GM12878 (cell line): ENCODE data around the gene TDP1. TPM values are rescaled to one million over a fixed set of nuclear protein-coding genes. Genes with fewer than 3 reads are reported as not detected.

Source experiments
- ATAC-seq: fragments of 200-7000 bp; cut with Tn5 transposase; 3 replicates; pipeline ENCODE4 v1.9.1; 2020; ENCODE audit warnings: mild to moderate bottlenecking, moderate library complexity
- BruUV-seq: library from RNA; stranded (reverse); fragments of 400-500 nt; replicated peaks from 2 replicates; lab custom pipeline; 2021; lab: Mats Ljungman, UMichigan
- CTCF ChIA-PET: fragments of 300-600 bp; sonication (Branson Sonifier 250); formaldehyde crosslinking; extraction: SDS; loops from one replicate; lab custom pipeline; 2021; ENCODE audit warnings: inconsistent platforms; lab: Yijun Ruan, JAX
- POLR2A ChIA-PET: fragments of 350-600 bp; formaldehyde crosslinking; extraction: SDS; loops from one replicate; lab custom pipeline; 2021; ENCODE audit warnings: inconsistent platforms; lab: Charles Lee
- RAD21 ChIA-PET: fragments of 300-600 bp; sonication (Branson Sonifier 250); formaldehyde crosslinking; loops from one replicate; lab custom pipeline; 2023; ENCODE audit warnings: antibody characterized with exemption; ENCODE audit not compliant: unreplicated experiment; lab: Charles Lee
- SMC1A ChIA-PET: fragments of 300-600 bp; sonication (Branson Sonifier 250); formaldehyde crosslinking; loops from one replicate; lab custom pipeline; 2023; ENCODE audit not compliant: unreplicated experiment, uncharacterized antibody; lab: Charles Lee
- DNase-seq: peaks from one replicate; pipeline ENCODE4 v3.0.0-alpha.2; 2011; ENCODE audit warnings: low read depth, low spot score
- FAIRE-seq: peaks from 3 replicates; lab custom pipeline; 2011; peaks lifted over from hg19 to GRCh38; lab: Jason Lieb, UNC
- H2AFZ ChIP-seq: 2 replicates; pipeline ENCODE4 v1.6.0; 2011; ENCODE audit warnings: low read depth, low read length, control low read depth; ENCODE audit not compliant: control insufficient read depth
- H3K27ac ChIP-seq: 2 replicates; pipeline ENCODE4 v1.5.1; 2011; ENCODE audit warnings: control low read depth; ENCODE audit not compliant: control insufficient read depth, insufficient read depth
- H3K27me3 ChIP-seq, 2 experiments: replicated peaks in 1 of 2; 2 replicates each; pipeline versions ENCODE4 v1.6.0 to v1.6.1; 2011; ENCODE audit warnings: low read length in 1 of 2; ENCODE audit not compliant: control insufficient read depth in 2 of 2, insufficient read depth in 2 of 2
- H3K36me3 ChIP-seq, 2 experiments: 2 replicates each; pipeline ENCODE4 v1.5.1; 2011; ENCODE audit warnings: low read length in 1 of 2; ENCODE audit not compliant: control insufficient read depth in 2 of 2, insufficient read depth in 2 of 2
- H3K4me1 ChIP-seq: 2 replicates; pipeline ENCODE4 v1.6.1; 2011; ENCODE audit warnings: mild to moderate bottlenecking, low read length, moderate library complexity, mixed read lengths; ENCODE audit not compliant: control insufficient read depth, insufficient read depth
- H3K4me2 ChIP-seq: 2 replicates; pipeline ENCODE4 v1.6.0; 2011; ENCODE audit warnings: control low read depth; ENCODE audit not compliant: control insufficient read depth, insufficient read depth
- H3K4me3 ChIP-seq: fragments of 200-600 bp; sonication (generic); 2 replicates; pipeline ENCODE4 v1.5.1; 2016
- H3K79me2 ChIP-seq: 2 replicates; pipeline ENCODE4 v1.6.0; 2011; ENCODE audit warnings: low read length; ENCODE audit not compliant: control insufficient read depth, insufficient read depth
- H3K9ac ChIP-seq: 2 replicates; pipeline ENCODE4 v1.8.0; 2011; ENCODE audit warnings: low read length, control low read depth, mixed read lengths; ENCODE audit not compliant: control insufficient read depth, insufficient read depth
- H3K9me3 ChIP-seq: replicated peaks from 3 replicates; pipeline ENCODE4 v1.5.1; 2011; ENCODE audit warnings: mild to moderate bottlenecking, low read length; ENCODE audit not compliant: control insufficient read depth, insufficient read depth
- H4K20me1 ChIP-seq: 2 replicates; pipeline ENCODE4 v1.6.0; 2011; ENCODE audit not compliant: control insufficient read depth, insufficient read depth
- JUNB ChIP-seq: IDR thresholded peaks from 2 replicates; pipeline ENCODE4 v1.6.1; 2016; ENCODE audit warnings: antibody characterized with exemption, mild to moderate bottlenecking
- MTA2 ChIP-seq: fragments of 450-650 bp; IDR thresholded peaks from 2 replicates; pipeline ENCODE4 v1.6.1; 2016; ENCODE audit warnings: low read depth, mild to moderate bottlenecking, moderate library complexity
- PKNOX1 ChIP-seq: fragments of 450-650 bp; IDR thresholded peaks from 2 replicates; pipeline ENCODE4 v1.6.1; 2016; ENCODE audit warnings: mild to moderate bottlenecking
- POLR2AphosphoS2 ChIP-seq: IDR thresholded peaks from 2 replicates; pipeline ENCODE4 v1.6.1; 2011; ENCODE audit warnings: low read depth, mild to moderate bottlenecking, low read length, improper control_type of control experiment, moderate library complexity
- RAD21 ChIP-seq: IDR thresholded peaks from 2 replicates; pipeline ENCODE4 v1.6.1; 2011; ENCODE audit warnings: mild to moderate bottlenecking, low read depth, low read length, moderate library complexity; ENCODE audit not compliant: insufficient read depth
- RBBP5 ChIP-seq: fragments of 200-600 bp; sonication (generic); conservative IDR thresholded peaks from 2 replicates; pipeline ENCODE4 v1.6.1; 2016
- RCOR1 ChIP-seq: conservative IDR thresholded peaks from 2 replicates; pipeline ENCODE4 v1.6.1; 2012; ENCODE audit warnings: low read depth, low read length, improper control_type of control experiment
- ZBTB11 ChIP-seq: fragments of 450-650 bp; formaldehyde crosslinking; IDR thresholded peaks from 2 replicates; pipeline ENCODE4 v1.5.0; 2022; ENCODE audit warnings: mild to moderate bottlenecking, missing genetic modification characterization
- ZNF592 ChIP-seq: fragments of 450-650 bp; IDR thresholded peaks from 2 replicates; pipeline ENCODE4 v1.6.1; 2017; ENCODE audit warnings: mild to moderate bottlenecking, moderate library complexity
- in situ Hi-C: fragments of 300-500 bp; cut with MboI; formaldehyde crosslinking; loops from 9 replicates; pipeline ENCODE4 v1.14.3; 2018; ENCODE audit warnings: mixed read lengths
- intact Hi-C: fragments of 100-400 bp; cut with micrococcal nuclease; formaldehyde crosslinking; loops from one replicate; pipeline ENCODE4 v1.14.2; 2022; ENCODE audit not compliant: unreplicated experiment
- polyA plus RNA-seq, 11 experiments: library from polyadenylated mRNA; depleted of rRNA in 4 of 11; unstranded in 6 of 11; stranded (reverse) in 5 of 11; fragments of >200 nt; fragmentation: Nextera tagmentation in 4 of 11; fragmentation: Illumina TruSeq in 1 of 11; extraction: Ambion mirVana in 4 of 11; extraction: Trizol in 1 of 11; gene quantifications; 1 replicate in 1 of 11; 2 replicates in 10 of 11; pipeline versions ENCODE4 v1.2.1 to v1.2.3, GENCODE V29; 2011 to 2016; ENCODE audit warnings: inconsistent platforms in 2 of 11, missing spikeins in 2 of 11, low read depth in 1 of 11
- total RNA-seq, 4 experiments: library from RNA; depleted of rRNA in 3 of 4; stranded (reverse); fragments of >200 nt in 3 of 4; fragmentation: Illumina TruSeq in 1 of 4; extraction: Trizol in 1 of 4; gene quantifications; 2 replicates each; pipeline versions ENCODE4 v1.2.1 to v1.2.3, GENCODE V29; 2013 to 2021
- TF ChIP-seq, protein P1 (sequence below): IDR thresholded peaks from 2 replicates; pipeline ENCODE4 v1.6.1; 2012; ENCODE audit warnings: low read depth, low read length, improper control_type of control experiment

Gene TDP1
- total and polyA plus RNA-seq, 10 of the 15 experiments (the other 5 are each of a cell fraction or from before 2014, with no cell fraction given): 40.2 to 60.4 (median 54.1) TPM

DNA sequence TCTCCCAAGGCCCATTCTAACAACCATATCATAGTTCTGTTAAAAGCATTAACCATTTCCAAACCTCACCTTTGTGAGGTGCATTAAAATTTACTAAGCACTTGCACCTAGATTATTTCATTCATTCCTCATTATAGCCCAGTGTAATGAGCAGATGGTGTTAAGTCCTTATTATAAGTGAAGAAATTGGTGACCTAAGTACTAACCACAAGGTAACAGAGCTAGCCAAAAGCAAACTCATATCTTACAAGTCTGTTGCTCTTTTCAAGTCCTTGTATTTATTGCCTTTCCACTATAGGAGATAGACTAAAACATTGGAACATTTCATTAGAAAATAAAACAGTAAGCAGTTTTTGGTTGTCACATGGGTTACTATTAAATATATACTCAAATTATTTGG, 49.7 kb downstream of the TDP1 start:
- Histone ChIP-seq H3K27me3 (no peaks in the 10 kb centered on the region), H3K4me1 (no peaks in the 10 kb centered on the region), H3K79me2 (no peaks in the 10 kb centered on the region), H3K4me2 (no peak overlapping the region), H3K9me3 (0 out of 3 replicates have a peak, but pooled peaks cover 1% of the 10 kb centered on the region), H4K20me1 (no peaks in the 10 kb centered on the region), H3K4me3 (no peak overlapping the region), H3K27ac (no peak overlapping the region), H2AFZ (no peak overlapping the region), H3K36me3 (peaks cover 2 to 16% of the 10 kb centered on the region in 2 experiments; a peak in 3 of 4 replicates), H3K9ac (no peak overlapping the region)
- in situ Hi-C loops: no loop called here
- intact Hi-C loops: no loop called here
- no peak for DNase-seq
- POLR2A ChIA-PET: no interaction called here
- RAD21 ChIA-PET: no interaction called here
- CTCF ChIA-PET: interaction anchor here (1.9 kb wide), 1 partner anchor 33 kb away, joined by 4 read pairs; no protein-coding TSS in a partner anchor
- SMC1A ChIA-PET: no interaction called here
- ATAC-seq: no peak
- no TSS peak for BruUV-seq
- FAIRE-seq: no peak
- no peak for TF ChIP-seq ZNF592
- TF ChIP-seq, protein P1, sequence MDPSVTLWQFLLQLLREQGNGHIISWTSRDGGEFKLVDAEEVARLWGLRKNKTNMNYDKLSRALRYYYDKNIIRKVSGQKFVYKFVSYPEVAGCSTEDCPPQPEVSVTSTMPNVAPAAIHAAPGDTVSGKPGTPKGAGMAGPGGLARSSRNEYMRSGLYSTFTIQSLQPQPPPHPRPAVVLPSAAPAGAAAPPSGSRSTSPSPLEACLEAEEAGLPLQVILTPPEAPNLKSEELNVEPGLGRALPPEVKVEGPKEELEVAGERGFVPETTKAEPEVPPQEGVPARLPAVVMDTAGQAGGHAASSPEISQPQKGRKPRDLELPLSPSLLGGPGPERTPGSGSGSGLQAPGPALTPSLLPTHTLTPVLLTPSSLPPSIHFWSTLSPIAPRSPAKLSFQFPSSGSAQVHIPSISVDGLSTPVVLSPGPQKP: no peak
- TF ChIP-seq POLR2AphosphoS2: no peak
- TF ChIP-seq RCOR1: no peak
- TF ChIP-seq RBBP5: no peak
- TF ChIP-seq MTA2: no peak
- TF ChIP-seq JUNB: no peak
- TF ChIP-seq RAD21: no peak
- no peak for TF ChIP-seq ZBTB11 (CRISPR knock-in tag)
- TF ChIP-seq PKNOX1: no peak
